Cardiac muscle cell (in vitro differentiated cells and primary cell): ENCODE measurements around the gene NAA60. TPM values are rescaled to one million over a fixed set of nuclear protein-coding genes. Genes with fewer than 3 reads are reported as not detected.

Experiments
- DNase-seq, 2 donors: peaks; one replicate each; pipeline versions ENCODE4 v3.0.0 to v3.0.0-alpha.2; 2010 to 2017; ENCODE audit warnings: low read depth in 1 of 2, low spot score in 1 of 2
- H3K27ac ChIP-seq: fragments of 200-600 bp; sonication (generic); 2 replicates; pipeline ENCODE4 v1.5.1; 2016
- H3K27me3 ChIP-seq: fragments of 200-600 bp; sonication (generic); 2 replicates; pipeline ENCODE4 v1.6.0; 2016; ENCODE audit warnings: control low read depth
- H3K36me3 ChIP-seq: fragments of 200-600 bp; sonication (generic); 2 replicates; pipeline ENCODE4 v1.5.1; 2016; ENCODE audit warnings: control low read depth
- H3K4me1 ChIP-seq: fragments of 200-600 bp; sonication (generic); 2 replicates; pipeline ENCODE4 v1.8.1; 2017; ENCODE audit warnings: low read depth, mild to moderate bottlenecking, mixed run types
- H3K4me3 ChIP-seq: fragments of 200-600 bp; sonication (generic); 2 replicates; pipeline ENCODE4 v1.5.1; 2016; ENCODE audit warnings: mild to moderate bottlenecking
- H3K9me3 ChIP-seq: fragments of 200-600 bp; sonication (generic); 2 replicates; pipeline ENCODE4 v1.5.1; 2017; ENCODE audit warnings: low read depth, mild to moderate bottlenecking, control low read depth
- polyA plus RNA-seq: library from polyadenylated mRNA; unstranded; fragments of >200 nt; fragmentation: Nextera tagmentation; extraction: Ambion mirVana; gene quantifications from 2 replicates; pipeline ENCODE4 v1.2.1, GENCODE V29; 2016
- total RNA-seq: library from RNA; depleted of rRNA; stranded (reverse); fragments of >200 nt; gene quantifications from 2 replicates; pipeline ENCODE4 v1.2.3, GENCODE V29; 2016
- TF ChIP-seq, protein P1 (sequence below): IDR thresholded peaks from 2 replicates; pipeline ENCODE4 v1.5.1; 2012; ENCODE audit warnings: low read depth, mild to moderate bottlenecking, low read length

NAA60 gene
- total and polyA plus RNA-seq, 2 experiments from 2014 or later, result 43.9 to 83.0 TPM

DNA sequence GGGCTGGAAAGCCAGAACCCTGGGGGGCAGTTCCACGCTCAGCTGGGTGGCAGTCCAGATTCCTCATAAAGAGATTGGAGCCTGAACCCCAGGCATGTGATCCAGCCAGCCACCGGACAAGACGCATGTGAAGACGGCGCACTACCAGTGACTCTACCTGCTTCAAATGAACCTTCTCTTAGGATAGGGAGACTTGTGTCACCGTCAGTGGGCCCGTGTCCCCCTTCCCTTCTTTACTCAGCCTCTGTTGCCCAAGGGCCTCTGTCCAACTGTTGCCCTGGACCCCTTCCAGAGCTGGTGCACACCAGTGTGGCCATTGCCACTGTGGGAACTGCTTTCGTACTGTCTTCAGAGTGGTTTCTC lies 75.5 kb downstream of the NAA60 start:
- Histone ChIP-seq H3K27me3 (no peaks in the 10 kb centered on the region), H3K9me3 (no peaks in the 10 kb centered on the region), H3K4me3 (no peak overlapping the region), H3K4me1 (no peaks in the 10 kb centered on the region), H3K27ac (no peak overlapping the region), H3K36me3 (peaks cover 54% of the 10 kb centered on the region)
- no peak for DNase-seq
- TF ChIP-seq, protein P1, sequence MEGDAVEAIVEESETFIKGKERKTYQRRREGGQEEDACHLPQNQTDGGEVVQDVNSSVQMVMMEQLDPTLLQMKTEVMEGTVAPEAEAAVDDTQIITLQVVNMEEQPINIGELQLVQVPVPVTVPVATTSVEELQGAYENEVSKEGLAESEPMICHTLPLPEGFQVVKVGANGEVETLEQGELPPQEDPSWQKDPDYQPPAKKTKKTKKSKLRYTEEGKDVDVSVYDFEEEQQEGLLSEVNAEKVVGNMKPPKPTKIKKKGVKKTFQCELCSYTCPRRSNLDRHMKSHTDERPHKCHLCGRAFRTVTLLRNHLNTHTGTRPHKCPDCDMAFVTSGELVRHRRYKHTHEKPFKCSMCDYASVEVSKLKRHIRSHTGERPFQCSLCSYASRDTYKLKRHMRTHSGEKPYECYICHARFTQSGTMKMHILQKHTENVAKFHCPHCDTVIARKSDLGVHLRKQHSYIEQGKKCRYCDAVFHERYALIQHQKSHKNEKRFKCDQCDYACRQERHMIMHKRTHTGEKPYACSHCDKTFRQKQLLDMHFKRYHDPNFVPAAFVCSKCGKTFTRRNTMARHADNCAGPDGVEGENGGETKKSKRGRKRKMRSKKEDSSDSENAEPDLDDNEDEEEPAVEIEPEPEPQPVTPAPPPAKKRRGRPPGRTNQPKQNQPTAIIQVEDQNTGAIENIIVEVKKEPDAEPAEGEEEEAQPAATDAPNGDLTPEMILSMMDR, result no peak

- DNase-seq, result no peak
- Histone ChIP-seq H3K36me3 (peaks cover 48% of the 10 kb centered on the region), H3K27me3 (no peaks in the 10 kb centered on the region), H3K4me3 (no peak overlapping the region), H3K4me1 (no peaks in the 10 kb centered on the region), H3K27ac (no peak overlapping the region), H3K9me3 (no peaks in the 10 kb centered on the region)
- TF ChIP-seq, protein P1, result no peak
Measured at GRCh38 chr16:3519581-3519980, 76.1 kb downstream of the NAA60 start.

DNA sequence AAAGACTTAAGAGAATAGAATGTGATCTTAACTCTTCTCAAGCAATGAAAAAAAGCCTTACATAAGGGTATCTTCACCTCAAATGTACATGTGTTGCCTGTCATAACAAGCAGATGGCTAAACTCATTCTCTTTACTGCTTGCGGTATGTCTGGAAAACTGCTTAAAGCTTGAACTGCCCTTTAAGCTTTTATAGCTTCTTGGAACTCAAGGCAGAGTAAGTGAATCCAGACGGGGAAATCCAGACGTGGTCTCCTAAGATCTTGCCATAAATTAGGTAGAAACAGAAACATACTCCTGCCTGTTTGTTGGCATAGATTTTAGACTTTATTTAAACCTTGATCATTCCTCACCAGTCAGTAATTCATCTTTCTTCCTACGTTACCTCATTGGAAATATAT lies 76.9 kb downstream of the NAA60 start:
- Histone ChIP-seq H3K27ac (no peak overlapping the region), H3K4me3 (no peak overlapping the region), H3K27me3 (no peaks in the 10 kb centered on the region), H3K36me3 (peaks cover 47% of the 10 kb centered on the region), H3K4me1 (no peaks in the 10 kb centered on the region), H3K9me3 (no peaks in the 10 kb centered on the region)
- no peak for DNase-seq
- TF ChIP-seq, protein P1, result no peak

- H3K27me3 ChIP-seq, result no peaks in the 10 kb centered on the region
- H3K27ac ChIP-seq, result no peak overlapping the region
- no peaks in the 10 kb centered on the region for H3K9me3 ChIP-seq
- TF ChIP-seq, protein P1, result no peak
- no peak overlapping the region for H3K4me3 ChIP-seq
- no peaks in the 10 kb centered on the region for H3K4me1 ChIP-seq
- peaks cover 43% of the 10 kb centered on the region for H3K36me3 ChIP-seq
- no peak for DNase-seq
Measured at GRCh38 chr16:3520841-3521240, 77.4 kb downstream of the NAA60 start.

GRCh38 chr16:3523281-3523680 lies 79.8 kb downstream of the NAA60 start:
- DNase-seq, result no peak
- no peaks in the 10 kb centered on the region for H3K9me3 ChIP-seq
- H3K27me3 ChIP-seq, result no peaks in the 10 kb centered on the region
- no peak overlapping the region for H3K27ac ChIP-seq
- H3K36me3 ChIP-seq, result peaks cover 34% of the 10 kb centered on the region
- TF ChIP-seq, protein P1, result no peak
- no peaks in the 10 kb centered on the region for H3K4me1 ChIP-seq
- no peak overlapping the region for H3K4me3 ChIP-seq

DNA sequence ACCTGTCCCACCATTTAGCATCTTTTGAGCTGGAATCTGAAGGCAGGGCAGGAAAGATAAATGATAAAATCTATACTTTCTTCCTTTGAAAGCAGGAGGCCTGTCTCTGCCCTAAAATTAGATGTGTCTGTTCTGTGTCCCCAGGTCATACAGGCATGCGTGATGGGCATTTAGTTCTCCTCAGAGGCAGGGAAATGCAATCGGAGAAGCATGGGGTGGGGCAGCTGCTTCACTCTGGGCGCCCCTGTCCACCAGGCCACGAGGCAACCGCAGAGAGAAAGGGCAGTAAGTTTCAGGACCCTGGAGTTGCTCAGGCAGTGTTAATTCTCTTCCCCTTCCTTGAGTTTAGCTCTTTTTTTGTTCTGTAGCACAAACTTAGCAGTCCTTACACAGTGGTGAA lies 82.5 kb downstream of the NAA60 start:
- Histone ChIP-seq H3K36me3 (peaks cover 41% of the 10 kb centered on the region), H3K9me3 (no peaks in the 10 kb centered on the region), H3K27ac (no peak overlapping the region), H3K4me1 (no peaks in the 10 kb centered on the region), H3K4me3 (no peak overlapping the region), H3K27me3 (no peaks in the 10 kb centered on the region)
- TF ChIP-seq, protein P1, result no peak
- DNase-seq, result no peak
